GM06990 (cell line): ENCODE data around the gene SNRNP70.

Experiments used
- DNase-seq: peaks from one replicate; pipeline ENCODE4 v3.0.0-alpha.2; 2011; ENCODE audit not compliant: insufficient read length; ENCODE audit errors: extremely low read depth
- H3K27me3 ChIP-seq: replicated peaks from 2 replicates; pipeline ENCODE4 v1.6.0; 2011; ENCODE audit warnings: low read length; ENCODE audit not compliant: control insufficient read depth, insufficient read depth
- H3K36me3 ChIP-seq: 2 replicates; pipeline ENCODE4 v1.5.1; 2011; ENCODE audit warnings: low read length; ENCODE audit not compliant: control insufficient read depth, insufficient read depth
- H3K4me3 ChIP-seq: replicated peaks from 2 replicates; pipeline ENCODE4 v1.5.1; 2011; ENCODE audit warnings: low read depth, mild to moderate bottlenecking, control low read depth, low read length
- CTCF ChIP-seq: IDR thresholded peaks from 2 replicates; pipeline ENCODE4 v1.5.1; 2011; ENCODE audit warnings: low read length, control low read depth, mild to moderate bottlenecking, inconsistent platforms; ENCODE audit not compliant: insufficient read depth, poor library complexity, severe bottlenecking

The SNRNP70 gene

GRCh38 chr19:49152119-49152550 is 66.9 kb downstream of the SNRNP70 start:
- TF ChIP-seq CTCF = no peak
- Histone ChIP-seq H3K36me3 (no peaks in the 10 kb centered on the region), H3K4me3 (no peak overlapping the region), H3K27me3 (no peaks in the 10 kb centered on the region; the same call in none of the 2 replicates)
- DNase-seq = no peak

GRCh38 chr19:49153167-49153809 is 68.0 kb downstream of the SNRNP70 start:
- Histone ChIP-seq H3K27me3 (peaks cover 2% of the 10 kb centered on the region), H3K4me3 (no peak overlapping the region), H3K36me3 (no peaks in the 10 kb centered on the region)
- no peak for DNase-seq
- no peak for TF ChIP-seq CTCF

GRCh38 chr19:49154279-49154678 is 69.0 kb downstream of the SNRNP70 start:
- no peak for TF ChIP-seq CTCF
- no peaks in the 10 kb centered on the region for H3K36me3 ChIP-seq
- H3K27me3 ChIP-seq = peaks cover 3% of the 10 kb centered on the region
- H3K4me3 ChIP-seq = no peak overlapping the region
- DNase-seq = no peak

GRCh38 chr19:49155005-49155819 is 70.0 kb downstream of the SNRNP70 start, which contains the start of gene HRC:
TSS of gene HRC (minus strand) at chr19:49155396. CDS start at chr19:49155237, 159 bp downstream.
- peaks cover 3% of the 10 kb centered on the region for H3K27me3 ChIP-seq
- H3K4me3 ChIP-seq = no peak within 1 kb of the TSS
- no peak for DNase-seq
- no peak for TF ChIP-seq CTCF
- H3K36me3 ChIP-seq = no peaks in the 10 kb centered on the region

- Histone ChIP-seq H3K36me3 (no peaks in the 10 kb centered on the region), H3K27me3 (peaks cover 3% of the 10 kb centered on the region), H3K4me3 (no peak overlapping the region)
- DNase-seq = no peak
- TF ChIP-seq CTCF = no peak
Observed at GRCh38 chr19:49155820-49156346, 70.6 kb downstream of the SNRNP70 start.
